ENCODE results near the gene ALB. TPM values are rescaled to one million over a fixed set of nuclear protein-coding genes. Genes with fewer than 3 reads are reported as not detected.

The ALB gene
- total and polyA plus RNA-seq, 2 of the 8 experiments (the other 6 are each of a cell fraction or from before 2014, with no cell fraction given), result 0.12 TPM; not detected in 1

- TF ChIP-seq SP2 (IDR thresholded peaks at IDR 0.05; ENCODE audit: low read length), result no peak
- no peak for TF ChIP-seq TCF12 (IDR thresholded peaks at IDR 0.05; ENCODE audit: low read depth, low read length)
- TF ChIP-seq, protein P1, sequence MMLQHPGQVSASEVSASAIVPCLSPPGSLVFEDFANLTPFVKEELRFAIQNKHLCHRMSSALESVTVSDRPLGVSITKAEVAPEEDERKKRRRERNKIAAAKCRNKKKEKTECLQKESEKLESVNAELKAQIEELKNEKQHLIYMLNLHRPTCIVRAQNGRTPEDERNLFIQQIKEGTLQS (IDR thresholded peaks at IDR 0.05; ENCODE audit: insufficient read depth, low read depth, low read length), result no peak
- TF ChIP-seq SUZ12 (IDR thresholded peaks at IDR 0.05; ENCODE audit: low read length), result no peak
- no peak overlapping the region for H4K91ac ChIP-seq (replicated peaks; ENCODE audit: insufficient read length, low read length)
- H3K4me2 ChIP-seq (ENCODE audit: insufficient read depth in 1 of 2, low read depth in 2 of 2, low read length in 2 of 2), result no peak overlapping the region
- H3K27me3 ChIP-seq (replicated peaks in 1 of 4; ENCODE audit: control insufficient read depth in 3 of 4, extremely low read depth in 1 of 4, insufficient read depth in 3 of 4, low read length in 3 of 4), result no peaks in the 10 kb centered on the region
- ChIA-PET POLR2A (ENCODE audit: partially characterized antibody) (no interaction called here), CTCF (ENCODE audit: partially characterized antibody) (interaction anchor here (0.7 to 3.0 kb wide), 2 partner anchors 11 to 17 kb away, joined by 3 to 20 read pairs; partner anchors contain the start of gene AFP)
- H3K56ac ChIP-seq (replicated peaks; ENCODE audit: insufficient read length, low read depth, low read length), result no peak overlapping the region
- H2BK20ac ChIP-seq (ENCODE audit: low read length), result no peak overlapping the region
- H3K23ac ChIP-seq (ENCODE audit: insufficient read length), result no peak overlapping the region
- no peaks in the 10 kb centered on the region for H3K79me2 ChIP-seq (ENCODE audit: control insufficient read depth in 1 of 2, insufficient read depth in 2 of 2, low read length in 2 of 2)
- H3K27ac ChIP-seq (ENCODE audit: low read depth, low read length), result no peak overlapping the region
- H3K23me2 ChIP-seq (ENCODE audit: low read depth, low read length), result no peaks in the 10 kb centered on the region
- H3K18ac ChIP-seq (ENCODE audit: extremely low read depth, low read length), result no peak overlapping the region
- H2BK15ac ChIP-seq (ENCODE audit: low read length), result no peak overlapping the region
- no peak overlapping the region for H3K4me3 ChIP-seq (ENCODE audit: extremely low read depth in 1 of 4, insufficient read depth in 2 of 4, low read depth in 3 of 4, low read length in 4 of 4)
- DNase-seq (ENCODE audit: low read depth in 1 of 2, low spot score in 2 of 2) (no peak), FAIRE-seq (no peak)
- 85% methylated on average over 4 of the region's 4 CpGs; no CpG with 5 or more reads in 1 of the 2 experiments for WGBS, 2 experiments (ENCODE audit: extremely low coverage in 1 of 2, insufficient coverage in 1 of 2, insufficient read length in 1 of 2, insufficient replicate concordance in 2 of 2, low coverage in 1 of 2, low lambda C conversion rate in 2 of 2, missing lambda C conversion rate in 1 of 2)
- no peak overlapping the region for H3K14ac ChIP-seq (ENCODE audit: insufficient read length)
- no peak overlapping the region for H4K8ac ChIP-seq (ENCODE audit: extremely low read depth, insufficient read depth, low read length)
- H3K4ac ChIP-seq (replicated peaks; ENCODE audit: insufficient read length, low read depth, low read length), result no peak overlapping the region
- no peaks in the 10 kb centered on the region for H3K79me1 ChIP-seq (ENCODE audit: low read depth, low read length)
- H2BK12ac ChIP-seq (ENCODE audit: low read depth, low read length), result no peak overlapping the region
- H2AK5ac ChIP-seq (ENCODE audit: low read depth, low read length), result no peak overlapping the region
- no peaks in the 10 kb centered on the region for H4K20me1 ChIP-seq (replicated peaks in 1 of 2; ENCODE audit: control insufficient read depth in 1 of 2, insufficient read depth in 2 of 2, low read length in 2 of 2)
- H2AFZ ChIP-seq (ENCODE audit: low read length), result no peak overlapping the region
- no peak overlapping the region for H2BK5ac ChIP-seq (ENCODE audit: low read depth, low read length)
- no peaks in the 10 kb centered on the region for H3K4me1 ChIP-seq (replicated peaks in 1 of 4; ENCODE audit: control insufficient read depth in 3 of 4, insufficient read depth in 4 of 4, low read length in 3 of 4)
- H4K5ac ChIP-seq (ENCODE audit: insufficient read length, low read depth, low read length), result no peak overlapping the region
- no peaks in the 10 kb centered on the region for H3K36me3 ChIP-seq (ENCODE audit: control insufficient read depth in 2 of 4, insufficient read depth in 4 of 4, low read length in 3 of 4)
- no peak overlapping the region for H3K9ac ChIP-seq (replicated peaks in 1 of 4; ENCODE audit: extremely low read depth in 1 of 4, low read depth in 3 of 4, low read length in 3 of 4)
- no peak overlapping the region for H2BK120ac ChIP-seq (replicated peaks; ENCODE audit: low read depth, low read length)
- H3K9me3 ChIP-seq (ENCODE audit: insufficient read depth in 2 of 2, low read depth in 1 of 2, low read length in 1 of 2), result no peaks in the 10 kb centered on the region
Measured at GRCh38 chr4:73422458-73422752, 18.3 kb downstream of the ALB start.

Data from H1 (cell line).